PC-9 (cell line): ENCODE results near the gene KRTAP10-6. TPM values are rescaled to one million over a fixed set of nuclear protein-coding genes. Genes with fewer than 3 reads are reported as not detected.
"Not testable (repeated sequence)": the region's sequence is repeated elsewhere in the genome, so short reads cannot be mapped to it uniquely, and the experiment has no call there.

Experiments
- BruUV-seq: library from RNA; stranded (reverse); fragments of 400-500 nt; replicated peaks from 2 replicates; lab custom pipeline; 2021; lab: Mats Ljungman, UMichigan
- CTCF ChIA-PET: fragments of 300-600 bp; sonication (Branson Sonifier 250); formaldehyde crosslinking; loops from one replicate; lab custom pipeline; 2022; ENCODE audit warnings: antibody characterized with exemption; lab: Charles Lee
- POLR2A ChIA-PET: fragments of 300-600 bp; sonication (Branson Sonifier 250); formaldehyde crosslinking; loops from one replicate; lab custom pipeline; 2022; ENCODE audit warnings: antibody characterized with exemption; ENCODE audit not compliant: unreplicated experiment; lab: Charles Lee
- DNase-seq, 2 experiments: peaks; one replicate each; pipeline versions ENCODE4 v3.0.0 to v3.0.0-alpha.2; 2015 to 2022; ENCODE audit warnings: mixed read lengths in 1 of 2
- H2AFZ ChIP-seq: fragments of 200-600 bp; sonication (generic); 2 replicates; pipeline ENCODE4 v1.8.1; 2017; ENCODE audit warnings: antibody characterized with exemption
- H3F3A ChIP-seq: fragments of 200-600 bp; sonication (generic); 2 replicates; pipeline ENCODE4 v1.8.1; 2017; ENCODE audit warnings: antibody characterized with exemption, mild to moderate bottlenecking, low read depth; ENCODE audit not compliant: insufficient read depth
- H3K27ac ChIP-seq: fragments of 200-600 bp; sonication (generic); 2 replicates; pipeline ENCODE4 v1.6.1; 2016; ENCODE audit warnings: mixed run types
- H3K27me3 ChIP-seq: fragments of 200-600 bp; sonication (generic); 2 replicates; pipeline ENCODE4 v1.6.1; 2016; ENCODE audit warnings: low read depth, mixed run types; ENCODE audit not compliant: insufficient read depth
- H3K36me3 ChIP-seq: fragments of 200-600 bp; sonication (generic); 2 replicates; pipeline ENCODE4 v1.6.1; 2016; ENCODE audit warnings: low read depth, mixed run types
- H3K4me1 ChIP-seq: fragments of 200-600 bp; sonication (generic); replicated peaks from 2 replicates; pipeline ENCODE4 v1.6.1; 2016; ENCODE audit warnings: mixed run types; ENCODE audit not compliant: insufficient read depth
- H3K4me2 ChIP-seq: fragments of 200-600 bp; sonication (generic); 2 replicates; pipeline ENCODE4 v1.6.1; 2017; ENCODE audit warnings: mixed run types
- H3K4me3 ChIP-seq: fragments of 200-600 bp; sonication (generic); 2 replicates; pipeline ENCODE4 v1.6.1; 2016; ENCODE audit warnings: mixed run types
- H3K79me2 ChIP-seq: fragments of 200-600 bp; sonication (generic); 2 replicates; pipeline ENCODE4 v1.6.1; 2017; ENCODE audit warnings: low read depth, mixed run types
- H3K9me2 ChIP-seq: fragments of 200-600 bp; sonication (generic); 2 replicates; pipeline ENCODE4 v1.8.1; 2017; ENCODE audit warnings: mild to moderate bottlenecking; ENCODE audit not compliant: insufficient read depth
- H3K9me3 ChIP-seq: fragments of 200-600 bp; sonication (generic); 2 replicates; pipeline ENCODE4 v1.8.1; 2016; ENCODE audit warnings: low read depth; ENCODE audit not compliant: insufficient read depth
- H4K20me1 ChIP-seq: fragments of 200-600 bp; sonication (generic); 2 replicates; pipeline ENCODE4 v1.8.1; 2017; ENCODE audit not compliant: insufficient read depth
- EZH2 ChIP-seq: fragments of 200-600 bp; sonication (generic); IDR thresholded peaks from 2 replicates; pipeline ENCODE4 v1.8.0; 2017; ENCODE audit warnings: antibody characterized with exemption, low read depth
- intact Hi-C: fragments of 100-400 bp; cut with micrococcal nuclease; formaldehyde crosslinking; loops from one replicate; pipeline ENCODE4 v1.10.0; 2022; ENCODE audit not compliant: unreplicated experiment
- total RNA-seq: library from RNA; stranded (reverse); gene quantifications from 2 replicates; pipeline ENCODE4 v1.2.3, GENCODE V29; 2021
- TF ChIP-seq, protein P1 (sequence below): fragments of 200-600 bp; sonication (generic); conservative IDR thresholded peaks from 2 replicates; pipeline ENCODE4 v1.6.1; 2017; ENCODE audit warnings: mixed run types, antibody characterized with exemption, mild to moderate bottlenecking, moderate library complexity

Gene KRTAP10-6
- total RNA-seq, 1 experiment from 2014 or later = not detected

DNA sequence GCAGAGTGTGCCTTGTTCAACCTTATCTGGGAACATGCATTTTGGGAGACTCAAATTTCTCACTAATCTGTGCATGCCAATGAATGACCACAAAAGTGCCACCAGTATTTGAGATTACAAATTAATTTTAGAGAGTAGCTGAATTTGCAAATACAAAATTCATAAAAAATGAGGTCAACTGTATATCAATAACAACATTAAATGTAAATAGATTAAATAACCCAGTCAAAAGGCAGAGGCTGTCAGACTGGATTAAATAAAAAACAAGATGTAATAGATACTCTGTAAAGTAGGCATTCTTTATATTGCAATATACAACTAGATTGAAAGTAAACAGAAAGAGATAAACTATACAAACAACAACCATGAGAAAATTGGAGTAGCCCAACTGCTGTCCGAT lies 28.2 kb downstream of the KRTAP10-6 start:
- H3K27me3 ChIP-seq = peaks cover 43% of the 10 kb centered on the region; the same call in 1 of the 2 replicates
- BruUV-seq = no TSS peak
- no peaks in the 10 kb centered on the region for H3F3A ChIP-seq
- POLR2A ChIA-PET = no interaction called here
- H3K9me2 ChIP-seq = no peaks in the 10 kb centered on the region
- no peaks in the 10 kb centered on the region for H3K79me2 ChIP-seq
- no peaks in the 10 kb centered on the region for H3K9me3 ChIP-seq
- no peak overlapping the region for H2AFZ ChIP-seq
- DNase-seq = no peak
- H4K20me1 ChIP-seq = no peaks in the 10 kb centered on the region
- CTCF ChIA-PET = no interaction called here
- H3K4me3 ChIP-seq = no peak overlapping the region
- H3K4me1 ChIP-seq = no peaks in the 10 kb centered on the region
- TF ChIP-seq EZH2 = no peak
- TF ChIP-seq, protein P1, sequence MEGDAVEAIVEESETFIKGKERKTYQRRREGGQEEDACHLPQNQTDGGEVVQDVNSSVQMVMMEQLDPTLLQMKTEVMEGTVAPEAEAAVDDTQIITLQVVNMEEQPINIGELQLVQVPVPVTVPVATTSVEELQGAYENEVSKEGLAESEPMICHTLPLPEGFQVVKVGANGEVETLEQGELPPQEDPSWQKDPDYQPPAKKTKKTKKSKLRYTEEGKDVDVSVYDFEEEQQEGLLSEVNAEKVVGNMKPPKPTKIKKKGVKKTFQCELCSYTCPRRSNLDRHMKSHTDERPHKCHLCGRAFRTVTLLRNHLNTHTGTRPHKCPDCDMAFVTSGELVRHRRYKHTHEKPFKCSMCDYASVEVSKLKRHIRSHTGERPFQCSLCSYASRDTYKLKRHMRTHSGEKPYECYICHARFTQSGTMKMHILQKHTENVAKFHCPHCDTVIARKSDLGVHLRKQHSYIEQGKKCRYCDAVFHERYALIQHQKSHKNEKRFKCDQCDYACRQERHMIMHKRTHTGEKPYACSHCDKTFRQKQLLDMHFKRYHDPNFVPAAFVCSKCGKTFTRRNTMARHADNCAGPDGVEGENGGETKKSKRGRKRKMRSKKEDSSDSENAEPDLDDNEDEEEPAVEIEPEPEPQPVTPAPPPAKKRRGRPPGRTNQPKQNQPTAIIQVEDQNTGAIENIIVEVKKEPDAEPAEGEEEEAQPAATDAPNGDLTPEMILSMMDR = no peak
- H3K36me3 ChIP-seq = no peaks in the 10 kb centered on the region
- no peak overlapping the region for H3K4me2 ChIP-seq
- no peak overlapping the region for H3K27ac ChIP-seq
- intact Hi-C loops = no loop called here

- H2AFZ ChIP-seq = no peak within 1 kb of the TSS
- no peaks in the 10 kb centered on the region for H4K20me1 ChIP-seq
- no peaks in the 10 kb centered on the region for H3K36me3 ChIP-seq
- no peak within 1 kb of the TSS for H3K27ac ChIP-seq
- H3K9me3 ChIP-seq = no peaks in the 10 kb centered on the region
- no peak within 1 kb of the TSS for H3K4me3 ChIP-seq
- H3K9me2 ChIP-seq = no peaks in the 10 kb centered on the region
- H3K4me2 ChIP-seq = no peak within 1 kb of the TSS
- H3K79me2 ChIP-seq = no peaks in the 10 kb centered on the region
- ChIA-PET POLR2A (no interaction called here), CTCF (no interaction called here)
- intact Hi-C loops = no loop called here
- no peaks in the 10 kb centered on the region for H3K4me1 ChIP-seq
- no peak for DNase-seq
- no TSS peak for BruUV-seq
- peaks cover 66% of the 10 kb centered on the region for H3K27me3 ChIP-seq
- no peaks in the 10 kb centered on the region for H3F3A ChIP-seq
- TF ChIP-seq EZH2 = no peak
- TF ChIP-seq, protein P1 = no peak
Measured at GRCh38 chr21:44558695-44559094, 33.6 kb downstream of the KRTAP10-6 start, which contains the start of gene KRTAP10-3. Gene KRTAP10-3 (minus strand): TSS chr21:44558795. CDS start chr21:44558715, 80 bp downstream.

GRCh38 chr21:44558329-44558675 lies 34.0 kb downstream of the KRTAP10-6 start:
- H3K9me3 ChIP-seq, H3K4me1 ChIP-seq, H3K36me3 ChIP-seq, H3K4me2 ChIP-seq, intact Hi-C loops, H3K79me2 ChIP-seq, DNase-seq, CTCF ChIA-PET, H3K9me2 ChIP-seq, BruUV-seq, H3K27ac ChIP-seq, H3F3A ChIP-seq, POLR2A ChIA-PET, H2AFZ ChIP-seq, H4K20me1 ChIP-seq, H3K4me3 ChIP-seq: not testable (repeated sequence)
- peaks cover 66% of the 10 kb centered on the region for H3K27me3 ChIP-seq
